ENCODE results near the gene IYD.
"Not testable (repeated sequence)": the region's sequence is repeated elsewhere in the genome, so short reads cannot be mapped to it uniquely, and the experiment has no call there.

Gene IYD

DNA sequence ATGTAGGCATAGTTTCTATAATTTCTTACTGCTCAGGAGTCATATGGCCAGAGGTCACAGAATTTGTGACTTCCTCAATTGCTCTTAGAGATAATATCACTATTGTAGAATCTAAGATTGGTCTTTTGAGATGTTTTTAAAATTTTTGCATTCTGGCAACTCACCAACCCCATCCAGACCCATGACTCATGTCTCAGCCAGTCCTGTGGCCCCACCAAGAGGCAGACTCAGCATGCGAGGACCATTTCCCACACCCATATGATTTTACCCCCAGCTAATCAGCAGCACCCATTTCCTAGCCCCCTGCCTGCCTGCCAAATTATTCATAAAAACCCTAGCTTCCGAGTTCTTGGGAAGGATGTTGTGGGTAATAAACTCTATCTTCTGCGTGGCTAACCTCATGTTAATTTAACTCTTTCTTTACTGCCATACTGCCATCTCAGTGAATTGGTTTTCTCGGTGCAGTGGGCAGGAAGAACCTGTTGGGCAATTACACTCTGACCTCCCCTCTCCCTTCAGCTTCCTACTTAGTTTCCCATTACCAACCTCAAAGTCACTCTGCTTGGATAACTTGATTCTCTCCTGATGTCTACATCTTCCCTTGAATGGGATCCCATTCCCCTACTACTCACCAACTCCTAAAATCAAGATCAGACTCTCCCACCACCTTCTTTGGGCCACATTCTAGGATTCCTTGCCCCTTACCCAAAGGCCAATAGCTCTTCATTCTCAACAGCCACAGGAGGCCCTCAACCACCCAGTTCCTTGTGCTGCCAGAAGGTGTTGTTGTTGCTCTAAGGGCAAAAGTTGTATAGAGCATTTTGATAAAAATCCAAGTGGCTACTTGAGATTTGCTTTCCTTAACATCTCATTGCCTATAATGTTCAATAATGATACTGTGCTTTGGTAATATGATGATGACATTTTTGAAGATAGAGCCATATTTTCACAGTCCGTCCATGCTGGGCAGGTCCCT, 16.2 kb upstream of the IYD start:
- no peak for DNase-seq

- no peak for DNase-seq
These were observed 15.4 kb upstream of the IYD start for GRCh38 chr6:150353445-150353844.

DNA sequence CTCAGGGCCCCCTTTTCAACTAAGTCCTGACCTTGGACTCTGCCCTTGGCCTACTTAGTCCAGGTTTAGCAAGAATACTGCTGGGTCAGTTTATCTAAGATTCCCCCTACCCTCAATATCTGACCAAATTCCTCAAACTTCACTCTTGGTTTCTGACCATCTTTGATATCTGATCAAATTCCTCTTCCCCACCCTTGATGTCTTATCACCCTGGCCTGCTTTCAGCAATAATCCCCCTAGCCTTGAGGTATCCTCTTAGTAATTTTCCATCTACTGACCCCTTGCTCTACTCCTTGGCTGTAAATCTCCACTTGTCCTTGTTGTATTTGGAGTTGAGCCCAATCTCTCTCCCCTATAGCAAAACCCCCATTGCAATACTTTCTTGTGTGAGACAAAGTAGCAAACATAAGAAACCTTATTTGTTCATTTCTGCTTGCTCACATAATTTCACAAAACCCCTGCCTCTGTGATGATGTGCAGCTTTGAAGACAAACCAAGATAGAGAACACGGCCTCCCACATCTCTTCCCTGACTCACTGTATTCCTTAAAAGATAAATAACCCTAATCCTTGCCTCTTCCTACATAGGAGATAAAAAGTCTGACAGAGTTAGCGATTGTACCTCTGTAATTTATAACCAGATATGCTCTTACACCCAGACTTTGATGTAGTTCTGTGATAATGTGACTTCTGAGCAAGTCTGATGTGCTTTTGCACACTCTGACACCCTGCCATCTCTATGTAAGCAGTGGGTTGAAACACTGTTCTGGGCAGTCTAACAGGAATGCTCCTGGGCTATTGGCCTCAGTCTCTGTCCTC, 13.8 kb upstream of the IYD start:
- DNase-seq, result no peak

DNA sequence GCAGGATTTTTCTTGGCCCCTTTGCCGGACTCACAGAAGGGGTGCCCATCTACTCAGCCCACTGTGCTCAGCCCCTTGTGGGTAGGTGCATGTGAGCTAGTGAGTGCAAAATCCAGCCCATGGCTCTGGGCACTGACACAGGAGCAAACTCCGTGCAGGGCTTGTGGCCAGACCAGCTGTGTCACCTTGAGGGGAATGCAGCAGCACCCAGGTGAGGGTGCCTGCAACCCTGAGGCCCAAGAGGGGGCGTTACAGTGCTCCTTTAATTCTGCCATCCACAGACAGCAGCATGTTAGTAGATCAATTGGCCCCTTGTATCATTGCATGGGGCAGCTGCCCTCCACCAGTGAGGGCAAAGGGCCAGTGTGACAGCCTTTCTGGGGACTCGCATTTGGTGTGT, 12.9 kb upstream of the IYD start:
- no peak for DNase-seq

- no peak for DNase-seq
These were observed 6.9 kb upstream of the IYD start for GRCh38 chr6:150361876-150362275.

GRCh38 chr6:150363733-150364132, 5.1 kb upstream of the IYD start:
- DNase-seq, result no peak

- no peak for DNase-seq
These were observed 2.6 kb upstream of the IYD start for GRCh38 chr6:150366118-150366778.

DNA sequence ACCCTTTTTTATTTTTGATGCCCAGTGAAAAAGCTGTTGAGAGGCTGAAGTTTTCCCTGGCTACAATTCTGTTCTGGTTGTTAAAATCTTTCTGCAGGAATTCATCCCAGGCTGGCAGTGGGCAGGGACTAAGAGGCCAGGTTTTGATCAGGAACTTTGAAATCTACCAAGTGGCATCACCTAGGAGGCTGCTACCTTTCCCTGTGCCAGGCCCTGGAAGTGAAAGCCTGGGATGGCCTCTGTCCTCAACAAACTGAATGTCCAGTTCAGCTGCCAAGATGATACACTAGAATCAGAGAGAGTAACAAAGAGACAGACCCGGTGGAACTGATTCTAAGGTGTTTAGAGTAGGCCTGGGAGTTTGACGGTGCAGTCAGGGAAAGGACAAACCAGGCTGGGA, 596 bp downstream of the IYD start:
- no peak for DNase-seq

GRCh38 chr6:150370112-150370511, 1.3 kb downstream of the IYD start:
- DNase-seq, result no peak

DNA sequence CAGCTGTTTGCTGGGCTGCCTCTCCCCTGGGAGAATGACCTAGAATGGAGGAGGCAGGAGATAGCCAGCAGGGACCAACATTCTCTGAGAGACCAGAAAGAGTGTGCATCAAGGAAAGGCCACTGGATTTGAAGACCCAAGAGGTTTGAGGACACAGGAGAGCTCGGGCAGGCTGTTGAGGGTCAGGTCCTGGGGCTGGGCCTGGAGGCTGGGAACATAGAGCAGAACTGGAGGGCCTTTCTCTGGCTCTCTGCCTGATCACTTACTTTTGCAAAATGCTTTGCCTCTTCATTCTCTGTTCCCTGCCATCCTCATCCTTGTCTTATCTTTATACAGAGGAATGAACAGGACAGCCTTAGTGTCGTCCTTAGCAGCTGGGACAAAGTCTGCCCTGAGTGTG, 2.5 kb downstream of the IYD start:
- DNase-seq, result no peak

DNA sequence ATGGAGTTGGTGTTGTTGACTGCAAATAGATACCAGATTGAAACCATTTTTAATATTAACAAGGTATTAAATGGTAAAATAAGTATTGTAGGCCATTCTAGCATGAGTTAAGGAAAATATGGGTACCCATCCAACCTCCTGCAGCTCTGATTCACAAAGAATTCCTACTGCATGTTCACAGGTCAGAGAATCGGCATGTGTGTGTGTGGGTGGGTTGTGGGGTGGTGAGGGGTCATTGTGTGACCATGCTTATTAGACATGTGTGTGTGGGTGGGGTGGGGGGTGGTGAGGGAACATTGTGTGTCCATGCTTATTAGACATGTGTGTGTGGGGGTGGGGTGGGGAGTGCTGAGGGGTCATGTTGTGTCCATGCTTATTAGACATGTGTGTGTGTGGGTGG, 3.2 kb downstream of the IYD start:
- no peak for DNase-seq

GRCh38 chr6:150373260-150373701, 4.5 kb downstream of the IYD start:
- DNase-seq, result no peak

DNA sequence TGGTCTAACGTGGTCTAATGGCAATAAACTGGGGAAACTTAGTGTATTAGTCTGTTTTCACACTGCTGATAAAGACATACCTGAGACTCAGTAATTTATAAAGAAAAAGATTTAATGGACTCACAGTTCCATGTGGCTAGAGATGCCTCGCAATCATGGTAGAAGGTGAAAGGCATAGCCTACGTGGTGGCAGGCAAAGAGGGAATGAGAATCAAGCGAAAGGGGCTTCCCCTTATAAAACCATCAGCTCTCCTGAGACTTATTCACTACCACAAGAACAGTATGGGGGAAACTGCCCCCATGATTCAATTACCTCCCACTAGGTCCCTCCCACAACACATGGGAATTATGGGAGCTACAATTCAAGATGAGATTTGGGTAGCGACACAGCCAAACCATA, 5.5 kb downstream of the IYD start:
- DNase-seq, result not testable (repeated sequence)

- DNase-seq, result no peak
These were observed 8.5 kb downstream of the IYD start for GRCh38 chr6:150377211-150377781.

DNA sequence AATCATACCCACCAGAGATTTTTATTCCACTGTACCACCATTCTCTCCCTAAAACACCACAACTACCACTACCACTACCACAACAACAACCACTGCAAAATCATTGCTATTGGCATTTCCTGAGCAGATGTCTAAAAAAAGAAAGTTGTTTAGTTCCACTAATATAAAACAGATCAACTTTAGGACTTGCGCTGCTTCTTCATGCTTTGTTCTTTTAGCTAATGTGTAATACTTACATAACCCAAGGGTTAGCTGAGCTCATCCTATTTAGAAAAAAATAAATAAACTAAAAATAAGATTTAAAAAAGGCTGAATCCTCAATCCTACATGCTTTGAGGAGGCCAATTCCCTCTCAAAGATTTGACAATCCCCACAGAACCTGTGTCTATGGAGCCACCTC, 11.4 kb downstream of the IYD start:
- DNase-seq, result no peak

GRCh38 chr6:150382171-150382570, 13.4 kb downstream of the IYD start:
- DNase-seq, result no peak

DNA sequence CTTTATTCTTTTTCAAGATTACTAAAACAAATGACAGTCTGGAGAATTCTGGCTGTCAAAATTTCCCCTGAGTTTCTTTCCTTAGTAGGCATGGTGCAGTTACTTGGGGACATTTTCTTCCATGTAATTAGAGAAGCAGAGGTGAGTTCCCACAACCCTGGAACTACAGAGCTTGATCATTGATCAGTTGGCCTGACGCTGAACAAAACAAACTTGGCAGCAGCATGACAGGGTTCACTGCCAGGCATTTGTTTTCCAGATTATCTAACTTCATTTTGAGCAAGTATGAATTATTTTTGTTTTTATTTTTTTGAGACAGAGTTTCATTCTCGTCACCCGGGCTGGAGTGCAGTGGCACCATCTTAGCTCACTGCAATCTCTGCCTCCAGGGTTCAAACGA, 22.6 kb downstream of the IYD start:
- DNase-seq, result no peak

DNA sequence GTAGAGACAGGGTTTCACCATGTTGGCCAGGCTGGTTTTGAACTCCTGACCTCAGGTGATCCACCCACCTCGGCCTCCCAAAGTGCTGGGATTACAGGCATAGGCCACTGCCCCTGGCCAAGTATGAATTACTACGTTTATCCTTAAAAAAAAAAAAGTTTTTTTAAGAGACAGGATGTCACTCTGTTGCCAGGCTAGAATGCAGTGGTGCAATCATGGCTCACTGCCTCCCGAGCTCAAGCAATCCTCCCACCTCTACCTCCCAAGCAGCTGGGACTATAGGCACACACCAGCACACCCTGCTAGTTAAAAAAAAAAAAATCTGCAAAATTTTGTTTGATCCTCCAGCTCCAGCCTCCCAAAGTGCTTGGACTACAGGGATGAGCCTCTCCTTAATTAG, 23.1 kb downstream of the IYD start:
- DNase-seq, result no peak

DNA sequence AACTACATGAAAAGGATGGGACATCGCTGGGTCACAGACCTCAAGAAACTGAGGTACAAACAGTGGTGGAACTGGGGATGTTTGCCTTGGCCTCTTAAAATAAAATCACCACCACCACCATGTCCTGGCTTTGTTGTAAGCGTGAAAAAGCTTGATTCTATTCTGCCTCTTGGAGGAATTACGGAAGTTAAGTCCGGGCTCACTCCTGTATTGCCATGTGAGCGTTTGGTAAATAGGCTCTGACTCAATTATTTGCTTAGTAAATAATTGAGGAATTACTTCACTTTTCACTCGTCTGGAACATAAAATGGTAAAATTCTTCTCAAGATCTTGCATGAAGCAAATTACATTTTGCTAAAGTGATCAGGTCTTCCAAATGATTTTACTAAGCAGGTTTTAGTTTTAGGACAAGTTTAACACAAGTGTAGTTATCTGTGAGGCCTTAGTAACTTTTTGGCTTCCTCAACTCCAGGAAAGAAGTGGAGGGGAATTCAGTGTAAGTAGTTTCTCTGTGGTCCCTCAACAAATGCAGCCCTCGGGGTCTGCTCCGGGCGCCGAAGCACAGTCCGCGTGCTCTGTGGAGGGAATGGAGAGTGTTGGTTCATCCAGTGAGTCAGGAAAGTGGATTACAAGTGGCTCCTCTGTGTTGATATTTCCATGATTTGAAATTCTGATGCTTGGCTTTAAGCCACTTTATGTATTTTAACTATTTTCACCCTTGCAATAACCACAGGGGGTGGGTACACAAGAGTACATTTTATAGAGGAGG, 23.8 kb downstream of the IYD start:
- no peak for DNase-seq

GRCh38 chr6:150394053-150394898, 25.5 kb downstream of the IYD start:
- no peak for DNase-seq

- no peak for DNase-seq
These were observed 26.1 kb downstream of the IYD start for GRCh38 chr6:150394899-150395295.
